Coronary artery (tissue), 2 donors: ENCODE measurements around the gene SPATA20.
A peak's percentile ranks its signal among the peaks of the same experiment; 100 is the strongest.

Source experiments
- DNase-seq: peaks from one replicate; pipeline ENCODE4 v3.0.0-alpha.2; 2017; ENCODE audit warnings: low spot score
- H3K27ac ChIP-seq, 2 donors: fragments of 200-600 bp; sonication (generic); one replicate each; pipeline ENCODE4 v1.5.1; 2016 to 2019
- H3K4me3 ChIP-seq: fragments of 200-600 bp; sonication (generic); 2 replicates; pipeline ENCODE4 v1.5.1; 2016; ENCODE audit warnings: mild to moderate bottlenecking, moderate library complexity
- TF ChIP-seq, protein P1 (sequence below): fragments of 200-600 bp; sonication (generic); IDR thresholded peaks from one replicate; pipeline ENCODE4 v1.5.1; 2019; ENCODE audit warnings: antibody characterized with exemption

SPATA20 gene

DNA sequence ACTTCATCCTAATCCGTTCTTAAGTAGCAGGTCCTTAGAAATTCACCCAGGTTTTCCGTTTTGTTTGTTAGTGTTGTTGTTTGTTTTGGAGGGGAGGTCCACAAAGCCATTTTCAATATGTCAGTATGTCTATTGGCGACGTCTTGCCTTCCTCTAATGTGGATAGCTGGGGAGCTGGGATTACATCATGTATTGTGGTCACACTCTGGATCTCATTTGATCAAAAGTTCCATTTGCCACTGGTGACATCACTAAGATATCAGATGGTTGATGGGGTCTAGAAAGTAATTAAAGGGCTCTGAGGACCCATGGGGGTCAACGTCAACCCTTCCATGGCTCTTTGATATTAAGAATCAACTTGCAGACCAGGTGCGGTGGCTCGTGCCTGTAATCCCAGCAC, 17.1 kb upstream of the SPATA20 start:
- Histone ChIP-seq H3K4me3 (no peak overlapping the region), H3K27ac (no peak overlapping the region)
- TF ChIP-seq, protein P1, sequence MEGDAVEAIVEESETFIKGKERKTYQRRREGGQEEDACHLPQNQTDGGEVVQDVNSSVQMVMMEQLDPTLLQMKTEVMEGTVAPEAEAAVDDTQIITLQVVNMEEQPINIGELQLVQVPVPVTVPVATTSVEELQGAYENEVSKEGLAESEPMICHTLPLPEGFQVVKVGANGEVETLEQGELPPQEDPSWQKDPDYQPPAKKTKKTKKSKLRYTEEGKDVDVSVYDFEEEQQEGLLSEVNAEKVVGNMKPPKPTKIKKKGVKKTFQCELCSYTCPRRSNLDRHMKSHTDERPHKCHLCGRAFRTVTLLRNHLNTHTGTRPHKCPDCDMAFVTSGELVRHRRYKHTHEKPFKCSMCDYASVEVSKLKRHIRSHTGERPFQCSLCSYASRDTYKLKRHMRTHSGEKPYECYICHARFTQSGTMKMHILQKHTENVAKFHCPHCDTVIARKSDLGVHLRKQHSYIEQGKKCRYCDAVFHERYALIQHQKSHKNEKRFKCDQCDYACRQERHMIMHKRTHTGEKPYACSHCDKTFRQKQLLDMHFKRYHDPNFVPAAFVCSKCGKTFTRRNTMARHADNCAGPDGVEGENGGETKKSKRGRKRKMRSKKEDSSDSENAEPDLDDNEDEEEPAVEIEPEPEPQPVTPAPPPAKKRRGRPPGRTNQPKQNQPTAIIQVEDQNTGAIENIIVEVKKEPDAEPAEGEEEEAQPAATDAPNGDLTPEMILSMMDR = no peak
- DNase-seq = no peak

DNA sequence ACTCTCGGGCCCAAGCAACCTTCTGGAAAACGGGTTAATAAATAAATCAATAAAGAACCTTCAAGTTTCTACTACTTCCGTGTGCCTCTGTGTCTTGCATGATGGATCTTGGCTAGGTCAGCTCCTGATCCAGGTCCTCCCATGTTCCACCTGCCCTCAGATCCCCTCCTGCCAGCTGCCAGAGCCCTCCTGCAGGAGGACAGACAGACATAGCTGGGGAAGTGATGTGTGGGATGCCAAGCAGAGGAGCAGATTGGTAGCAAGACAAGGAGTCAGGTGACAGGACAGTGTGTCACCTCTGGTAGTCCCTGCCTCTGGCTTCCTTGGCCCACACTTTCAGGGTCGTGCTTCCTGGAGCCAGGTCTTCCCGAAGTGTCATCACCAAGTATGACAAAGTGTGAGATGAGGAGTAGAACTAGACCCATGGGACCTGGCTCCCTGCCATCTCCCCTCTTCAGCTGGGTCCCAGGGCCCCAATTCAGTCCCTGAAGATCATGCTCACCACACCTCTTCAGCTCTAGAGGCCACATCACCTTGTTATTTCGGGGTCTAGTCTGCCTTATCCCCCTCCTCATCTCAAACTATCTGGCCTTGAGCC, 15.4 kb upstream of the SPATA20 start:
- TF ChIP-seq, protein P1 = no peak
- Histone ChIP-seq H3K4me3 (no peak overlapping the region), H3K27ac (no peak overlapping the region)
- no peak for DNase-seq

DNA sequence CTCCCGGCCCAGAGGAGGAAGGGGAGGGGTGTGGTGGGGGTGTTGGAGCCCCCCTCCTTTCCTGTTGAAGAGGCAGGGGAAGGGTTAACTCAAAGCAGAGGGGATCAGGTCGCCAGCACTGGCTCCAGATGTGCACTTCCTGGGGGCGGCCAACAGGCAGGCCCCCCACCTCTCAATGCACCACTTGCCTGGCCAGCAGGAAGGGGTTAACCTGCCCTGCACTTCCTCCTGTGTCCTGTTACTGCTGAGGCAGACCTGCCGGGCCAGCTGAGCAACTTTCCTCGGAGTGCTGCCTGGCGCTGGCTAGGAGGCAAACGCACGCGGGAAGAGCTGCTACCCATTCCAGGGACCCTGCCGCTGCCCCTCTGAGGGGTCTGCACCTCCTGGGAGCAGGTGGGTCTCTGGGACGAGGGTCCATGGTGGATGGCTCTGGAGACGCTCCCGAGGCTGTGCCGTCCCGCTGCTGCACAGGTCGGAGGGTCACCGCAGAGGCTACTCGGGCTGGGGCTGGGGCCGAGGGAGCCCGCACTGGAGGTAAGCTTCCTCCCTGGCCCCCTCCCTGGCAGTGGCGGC, 14.4 kb upstream of the SPATA20 start, which contains the start of gene EPN3:
Gene EPN3 (plus strand): TSS at position 284 of the 573 bp plus-strand sequence. CDS start 3,822 bp downstream, outside the sequence.
- DNase-seq = no peak
- Histone ChIP-seq H3K27ac (no peak within 1 kb of the TSS), H3K4me3 (peak within 1 kb of the TSS; percentile 43)
- TF ChIP-seq, protein P1 = no peak

DNA sequence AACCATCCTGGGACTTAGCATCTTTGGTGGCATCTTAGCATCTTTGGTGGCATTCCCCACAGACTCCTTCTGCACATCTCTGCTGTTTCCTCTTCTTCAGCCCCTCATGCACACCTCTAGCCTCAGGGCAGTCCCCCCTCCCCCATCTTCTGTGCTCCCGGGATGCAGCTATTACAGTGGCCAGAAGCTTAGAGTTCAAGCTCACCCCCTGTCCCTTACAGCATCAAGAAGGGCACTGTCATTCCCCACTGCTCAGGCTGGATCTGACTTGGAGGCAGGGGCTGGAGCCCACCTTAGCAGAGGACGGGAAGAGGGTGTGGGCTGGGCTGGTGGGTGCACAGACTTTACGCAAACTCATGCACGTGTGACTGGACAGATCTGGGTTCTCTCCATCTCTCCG, 13.8 kb upstream of the SPATA20 start:
- DNase-seq = no peak
- H3K4me3 ChIP-seq = no peak overlapping the region
- no peak overlapping the region for H3K27ac ChIP-seq
- TF ChIP-seq, protein P1 = no peak

DNA sequence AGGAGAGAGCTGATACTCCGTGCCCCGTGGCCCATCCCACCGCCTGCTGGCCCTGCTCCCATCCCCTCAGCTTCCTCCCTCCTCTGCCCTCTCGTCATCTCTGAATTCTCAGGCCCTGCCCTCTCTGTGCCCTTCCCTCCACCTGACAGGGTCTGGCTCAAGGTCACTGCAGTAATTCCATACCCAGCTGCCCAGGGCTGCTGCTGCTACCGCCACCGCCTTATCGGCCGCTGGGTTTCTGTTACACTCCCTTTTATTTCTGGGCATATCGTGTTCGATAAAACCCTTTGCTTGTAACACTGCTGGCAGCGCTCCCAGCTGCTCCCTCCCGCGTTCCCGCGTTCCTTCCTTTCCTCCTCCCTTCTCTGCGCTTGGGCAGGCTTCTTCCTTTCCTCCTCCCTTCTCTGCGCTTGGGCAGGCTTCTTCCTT, 13.2 kb upstream of the SPATA20 start:
- DNase-seq = no peak
- peak overlapping the region; percentile 43 for H3K4me3 ChIP-seq
- TF ChIP-seq, protein P1 = no peak
- no peak overlapping the region for H3K27ac ChIP-seq

DNA sequence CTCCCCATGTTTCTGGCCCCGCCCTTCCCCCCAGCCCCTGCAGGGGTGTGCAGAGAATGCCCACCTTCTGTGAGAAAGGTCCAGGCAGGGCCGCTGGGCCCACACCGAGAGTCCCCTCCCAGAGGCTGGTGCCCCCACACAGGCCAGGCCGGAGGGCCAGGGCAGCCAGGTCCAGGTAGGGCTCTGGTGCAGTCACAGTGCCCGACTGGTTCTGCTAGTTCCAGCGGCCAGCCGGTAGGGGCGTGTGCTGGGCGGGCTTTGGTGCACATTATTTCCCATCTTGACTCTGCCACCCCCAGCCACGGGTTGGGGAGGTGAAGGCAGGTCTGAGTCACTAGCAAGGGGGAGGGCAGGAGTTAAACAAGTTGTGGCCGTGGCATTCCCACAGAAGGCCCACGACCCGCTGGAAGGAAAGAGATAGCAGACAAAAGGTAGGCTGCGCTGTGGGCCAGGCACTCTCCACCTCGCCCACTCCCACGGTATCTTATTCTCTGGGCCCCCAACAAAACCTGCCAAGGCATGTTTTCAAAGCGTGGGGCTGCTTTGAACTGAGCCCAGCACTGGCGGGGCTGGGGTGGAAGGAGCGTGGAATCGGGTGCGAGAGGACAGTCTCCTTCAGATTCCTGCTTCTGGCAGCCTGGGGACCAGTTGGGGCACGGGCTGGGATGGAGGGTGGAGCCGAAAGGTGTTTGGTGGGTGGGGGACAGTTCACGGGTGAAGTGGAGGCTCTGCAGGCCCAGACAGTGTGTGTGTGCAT, 12.6 kb upstream of the SPATA20 start:
- H3K4me3 ChIP-seq = no peak overlapping the region
- no peak for DNase-seq
- TF ChIP-seq, protein P1 = no peak
- no peak overlapping the region for H3K27ac ChIP-seq
